IMR-90 (cell line): Measurements from ENCODE around the gene KIR2DL4. TPM values are rescaled to one million over a fixed set of nuclear protein-coding genes. Genes with fewer than 3 reads are reported as not detected.

ENCODE experiments used
- ATAC-seq: fragments of 200-7000 bp; cut with Tn5 transposase; 2 replicates; pipeline ENCODE4 v1.9.1; 2020; ENCODE audit warnings: low read depth, mild to moderate bottlenecking, moderate library complexity
- BruUV-seq: library from RNA; stranded (reverse); fragments of 400-500 nt; replicated peaks from 2 replicates; lab custom pipeline; 2021; lab: Mats Ljungman, UMichigan
- CTCF ChIA-PET: fragments of 300-600 bp; formaldehyde crosslinking; extraction: SDS; loops from one replicate; lab custom pipeline; 2021; ENCODE audit warnings: antibody characterized with exemption; lab: Yijun Ruan, JAX
- POLR2A ChIA-PET: fragments of 300-600 bp; sonication (Branson Sonifier 250); formaldehyde crosslinking; loops from one replicate; lab custom pipeline; 2022; ENCODE audit warnings: antibody characterized with exemption; ENCODE audit not compliant: unreplicated experiment; lab: Charles Lee
- DNase-seq: peaks from one replicate; pipeline ENCODE4 v3.0.0; 2013
- H2AFZ ChIP-seq: replicated peaks from 2 replicates; pipeline ENCODE3; 2013; ENCODE audit warnings: low read length, mild to moderate bottlenecking; ENCODE audit not compliant: poor library complexity
- H2AK5ac ChIP-seq: 2 replicates; pipeline ENCODE4 v1.6.1; 2013; ENCODE audit warnings: low read depth, low read length, inconsistent platforms
- H2AK9ac ChIP-seq: replicated peaks from 2 replicates; pipeline ENCODE3; 2013; ENCODE audit warnings: mild to moderate bottlenecking, low read depth, low read length, moderate library complexity; ENCODE audit not compliant: poor library complexity
- H2BK120ac ChIP-seq: 2 replicates; pipeline ENCODE4 v1.6.1; 2013; ENCODE audit warnings: low read depth, low read length, inconsistent platforms
- H2BK15ac ChIP-seq: 3 replicates; pipeline ENCODE4 v1.6.1; 2013; ENCODE audit warnings: low read depth, low read length, inconsistent platforms
- H2BK20ac ChIP-seq: 2 replicates; pipeline ENCODE4 v1.6.1; 2013; ENCODE audit warnings: low read depth, mild to moderate bottlenecking, inconsistent platforms, low read length, moderate library complexity
- H2BK5ac ChIP-seq: 2 replicates; pipeline ENCODE4 v1.6.1; 2013; ENCODE audit warnings: mild to moderate bottlenecking, low read depth, low read length, inconsistent platforms; ENCODE audit not compliant: poor library complexity, severe bottlenecking
- H3K14ac ChIP-seq: replicated peaks from 2 replicates; pipeline ENCODE4 v1.6.1; 2013; ENCODE audit warnings: low read depth, low read length, inconsistent platforms
- H3K18ac ChIP-seq: 2 replicates; pipeline ENCODE4 v1.6.1; 2013; ENCODE audit warnings: low read depth, low read length, control low read depth
- H3K23ac ChIP-seq: 2 replicates; pipeline ENCODE4 v1.6.1; 2013; ENCODE audit warnings: low read depth, low read length, inconsistent platforms
- H3K27ac ChIP-seq: 2 replicates; pipeline ENCODE4 v1.5.1; 2013; ENCODE audit warnings: mild to moderate bottlenecking, control low read depth, low read length; ENCODE audit not compliant: insufficient read depth
- H3K27me3 ChIP-seq: 2 replicates; pipeline ENCODE4 v1.6.1; 2013; ENCODE audit warnings: low read length; ENCODE audit not compliant: control insufficient read depth, insufficient read depth
- H3K36me3 ChIP-seq: 2 replicates; pipeline ENCODE4 v1.6.1; 2013; ENCODE audit warnings: low read length, mixed read lengths; ENCODE audit not compliant: control insufficient read depth, insufficient read depth
- H3K4ac ChIP-seq: 2 replicates; pipeline ENCODE4 v1.6.1; 2013; ENCODE audit warnings: low read depth, low read length, inconsistent platforms
- H3K4me1 ChIP-seq: 2 replicates; pipeline ENCODE4 v1.6.1; 2013; ENCODE audit warnings: low read length, mixed read lengths; ENCODE audit not compliant: control insufficient read depth, insufficient read depth
- H3K4me2 ChIP-seq: 2 replicates; pipeline ENCODE4 v1.6.1; 2013; ENCODE audit warnings: low read depth, mild to moderate bottlenecking, control low read depth, low read length, moderate library complexity
- H3K4me3 ChIP-seq: 2 replicates; pipeline ENCODE4 v1.5.1; 2013; ENCODE audit warnings: low read depth, mild to moderate bottlenecking, control low read depth, low read length, moderate library complexity; ENCODE audit not compliant: insufficient read depth
- H3K56ac ChIP-seq: 2 replicates; pipeline ENCODE4 v1.6.1; 2013; ENCODE audit warnings: low read length, inconsistent platforms; ENCODE audit not compliant: insufficient read depth; ENCODE audit errors: extremely low read depth
- H3K79me1 ChIP-seq, 2 experiments: 2 replicates each; pipeline ENCODE4 v1.6.1; 2013; ENCODE audit warnings: low read length in 2 of 2, inconsistent platforms in 1 of 2, low read depth in 1 of 2
- H3K9ac ChIP-seq: 2 replicates; pipeline ENCODE4 v1.6.1; 2013; ENCODE audit warnings: low read depth, low read length, control low read depth
- H3K9me1 ChIP-seq: 2 replicates; pipeline ENCODE4 v1.6.1; 2013; ENCODE audit warnings: low read length, inconsistent platforms; ENCODE audit not compliant: insufficient read depth
- H3K9me3 ChIP-seq: 2 replicates; pipeline ENCODE4 v1.6.1; 2013; ENCODE audit warnings: low read length; ENCODE audit not compliant: control insufficient read depth, insufficient read depth
- H4K20me1 ChIP-seq: 2 replicates; pipeline ENCODE4 v1.6.1; 2013; ENCODE audit warnings: low read length, inconsistent platforms; ENCODE audit not compliant: insufficient read depth
- H4K5ac ChIP-seq: 2 replicates; pipeline ENCODE4 v1.6.1; 2013; ENCODE audit warnings: mild to moderate bottlenecking, low read depth, low read length, control low read depth
- H4K8ac ChIP-seq, 2 experiments: 2 replicates each; pipeline ENCODE4 v1.6.1; 2013; ENCODE audit warnings: low read depth in 2 of 2, low read length in 2 of 2, control low read depth in 1 of 2, inconsistent platforms in 1 of 2
- H4K91ac ChIP-seq: 2 replicates; pipeline ENCODE4 v1.6.1; 2013; ENCODE audit warnings: low read depth, low read length, inconsistent platforms; ENCODE audit not compliant: insufficient read depth
- CEBPB ChIP-seq: IDR thresholded peaks from 2 replicates; pipeline ENCODE4 v1.6.1; 2012; ENCODE audit warnings: low read depth, low read length, improper control_type of control experiment
- CTCF ChIP-seq: conservative IDR thresholded peaks from 2 replicates; pipeline ENCODE4 v1.5.1; 2012; ENCODE audit warnings: mild to moderate bottlenecking, low read depth, low read length, improper control_type of control experiment
- ELK1 ChIP-seq: fragments of 150-350 bp; IDR thresholded peaks from 2 replicates; pipeline ENCODE4 v1.6.1; 2016; ENCODE audit warnings: low read depth, mild to moderate bottlenecking, low read length, moderate library complexity, borderline replicate concordance
- FOS ChIP-seq: fragments of 150-350 bp; IDR thresholded peaks from 2 replicates; pipeline ENCODE4 v1.6.1; 2016; ENCODE audit warnings: low read depth, low read length
- MXI1 ChIP-seq: IDR thresholded peaks from 2 replicates; pipeline ENCODE4 v1.6.1; 2012; ENCODE audit warnings: low read depth, mild to moderate bottlenecking, low read length, moderate library complexity, borderline replicate concordance
- NFE2L2 ChIP-seq: fragments of 150-350 bp; IDR thresholded peaks from 2 replicates; pipeline ENCODE4 v1.6.1; 2016; ENCODE audit warnings: low read depth, mild to moderate bottlenecking, low read length
- POLR2A ChIP-seq: IDR thresholded peaks from 2 replicates; pipeline ENCODE4 v1.6.1; 2012; ENCODE audit warnings: mild to moderate bottlenecking, low read depth, low read length
- RAD21 ChIP-seq: IDR thresholded peaks from 2 replicates; pipeline ENCODE4 v1.6.1; 2012; ENCODE audit warnings: low read length, improper control_type of control experiment
- RCOR1 ChIP-seq: IDR thresholded peaks from 2 replicates; pipeline ENCODE4 v1.6.1; 2012; ENCODE audit warnings: mild to moderate bottlenecking, low read length, improper control_type of control experiment; ENCODE audit not compliant: insufficient replicate concordance
- RFX5 ChIP-seq: IDR thresholded peaks from 2 replicates; pipeline ENCODE4 v1.8.0; 2012; ENCODE audit warnings: low read depth, mild to moderate bottlenecking, low read length, moderate library complexity
- SMC3 ChIP-seq: fragments of 150-350 bp; IDR thresholded peaks from 2 replicates; pipeline ENCODE4 v1.6.1; 2016; ENCODE audit warnings: low read depth, mild to moderate bottlenecking, antibody characterized with exemption, low read length, moderate library complexity
- USF2 ChIP-seq: fragments of 150-350 bp; IDR thresholded peaks from 2 replicates; pipeline ENCODE4 v1.6.1; 2017; ENCODE audit warnings: mild to moderate bottlenecking, antibody characterized with exemption, low read length, low read depth
- WGBS, 2 experiments: methylation state at CpG; one replicate each; pipeline versions ENCODE4 v1.1.5 to v1.1.7; 2013; ENCODE audit warnings: missing lambda C conversion rate in 2 of 2; ENCODE audit not compliant: insufficient read length in 1 of 2; ENCODE audit errors: extremely low coverage in 2 of 2; 5-methylcytosine and 5-hydroxymethylcytosine counted together
- dilution Hi-C: fragments of 300-500 bp; cut with HindIII; formaldehyde crosslinking; loops from one replicate; pipeline ENCODE4 v1.14.3; 2018; ENCODE audit warnings: low sequenced_read_pairs; ENCODE audit not compliant: unreplicated experiment
- in situ Hi-C: fragments of 300-500 bp; cut with MboI; formaldehyde crosslinking; loops from 3 replicates; pipeline ENCODE4 v1.14.3; 2019; ENCODE audit warnings: low sequenced_read_pairs, inconsistent platforms, mixed read lengths
- intact Hi-C: fragments of 100-400 bp; cut with micrococcal nuclease; formaldehyde crosslinking; loops from 2 replicates; pipeline ENCODE4 v1.10.0; 2022
- polyA plus RNA-seq, 3 experiments: library from polyadenylated mRNA; depleted of rRNA; stranded (reverse); fragments of >200 nt; gene quantifications; 2 replicates each; pipeline ENCODE4 v1.2.3, GENCODE V29; 2012; ENCODE audit warnings: low replicate concordance in 1 of 3
- total RNA-seq: library from RNA; depleted of rRNA; stranded (reverse); fragments of >200 nt; gene quantifications from 2 replicates; pipeline ENCODE4 v1.2.3, GENCODE V29; 2012

Gene KIR2DL4
- total and polyA plus RNA-seq, 2 of the 4 experiments (the other 2 are of a cell fraction): not detected

- intact Hi-C loops: no loop called here
- no peak overlapping the region for H3K56ac ChIP-seq
- H3K4me2 ChIP-seq: no peak overlapping the region
- H3K14ac ChIP-seq: no peak overlapping the region
- no peaks in the 10 kb centered on the region for H3K9me1 ChIP-seq
- TF ChIP-seq CEBPB: no peak
- TF ChIP-seq RCOR1: no peak
- no peak for TF ChIP-seq ELK1
- no peak for TF ChIP-seq CTCF
- TF ChIP-seq POLR2A: no peak
- TF ChIP-seq USF2: no peak
- TF ChIP-seq SMC3: no peak
- TF ChIP-seq FOS: no peak
- TF ChIP-seq NFE2L2: no peak
- TF ChIP-seq RFX5: no peak
- TF ChIP-seq RAD21: no peak
- no peak for TF ChIP-seq MXI1
- H3K36me3 ChIP-seq: no peaks in the 10 kb centered on the region
- no CpG with 5 or more reads among the region's 5 CpGs for WGBS, 2 experiments
- no peaks in the 10 kb centered on the region for H3K4me1 ChIP-seq
- H3K27ac ChIP-seq: no peak overlapping the region
- no peak overlapping the region for H2BK120ac ChIP-seq
- H2AK9ac ChIP-seq: no peak overlapping the region
- no peak overlapping the region for H2AFZ ChIP-seq
- H3K4me3 ChIP-seq: no peak overlapping the region
- no peak overlapping the region for H3K23ac ChIP-seq
- no peaks in the 10 kb centered on the region for H4K20me1 ChIP-seq
- no peak overlapping the region for H2BK5ac ChIP-seq
- no peak overlapping the region for H4K8ac ChIP-seq
- H3K18ac ChIP-seq: no peak overlapping the region
- ChIA-PET CTCF (no interaction called here), POLR2A (no interaction called here)
- no peak overlapping the region for H2AK5ac ChIP-seq
- dilution Hi-C loops: no loop called here
- no peak overlapping the region for H2BK20ac ChIP-seq
- H3K4ac ChIP-seq: no peak overlapping the region
- no peak overlapping the region for H4K91ac ChIP-seq
- no peak overlapping the region for H3K9ac ChIP-seq
- BruUV-seq: no TSS peak
- DNase-seq (no peak), ATAC-seq (no peak)
- H3K9me3 ChIP-seq: peaks cover 27% of the 10 kb centered on the region
- H2BK15ac ChIP-seq: no peak overlapping the region
- no peaks in the 10 kb centered on the region for H3K79me1 ChIP-seq
- H4K5ac ChIP-seq: no peak overlapping the region
- H3K27me3 ChIP-seq: no peaks in the 10 kb centered on the region
- in situ Hi-C loops: no loop called here
Measured at GRCh38 chr19:54790711-54791110, 12.7 kb upstream of the KIR2DL4 start.
